Measurements from ENCODE around the gene ORMDL3. TPM values are rescaled to one million over a fixed set of nuclear protein-coding genes. Genes with fewer than 3 reads are reported as not detected.

Gene ORMDL3
- total RNA-seq, 4 donors from 2014 or later: 17.3 to 36.2 (median 29.6) TPM

GRCh38 chr17:39934324-39934723, 6.9 kb upstream of the ORMDL3 start:
- DNase-seq (no peak), ATAC-seq (no peak)
- Histone ChIP-seq H3K36me3 (no peaks in the 10 kb centered on the region), H3K9me3 (no peaks in the 10 kb centered on the region), H3K27ac (peak overlapping the region; percentile 60 to 70 (median 67)), H3K27me3 (no peaks in the 10 kb centered on the region), H3K4me1 (peaks cover 16 to 27% of the 10 kb centered on the region in 2 donors), H3K4me3 (no peak overlapping the region)
- intact Hi-C loops (cut with DNase I; ENCODE audit: low total_unique reads) (no loop called here), in situ Hi-C loops (cut with MboI; ENCODE audit: low sequenced_read_pairs in 4 of 4) (no loop called here)
- TF ChIP-seq POLR2A (IDR thresholded peaks at IDR 0.05): no peak
- no peak for TF ChIP-seq CTCF (IDR thresholded peaks at IDR 0.05 in 4 of 5, conservative IDR thresholded peaks at IDR 0.05 in 1 of 5)

- peak overlapping the region; percentile 60 to 70 (median 67) for H3K27ac ChIP-seq
- in situ Hi-C loops (cut with MboI; ENCODE audit: low sequenced_read_pairs in 4 of 4): no loop called here
- TF ChIP-seq POLR2A (IDR thresholded peaks at IDR 0.05): no peak
- TF ChIP-seq CTCF (IDR thresholded peaks at IDR 0.05 in 4 of 5, conservative IDR thresholded peaks at IDR 0.05 in 1 of 5): no peak
- intact Hi-C loops (cut with DNase I; ENCODE audit: low total_unique reads): no loop called here
- peaks cover 19 to 29% of the 10 kb centered on the region in 2 donors for H3K4me1 ChIP-seq
- H3K27me3 ChIP-seq: no peaks in the 10 kb centered on the region
- DNase-seq (peak in 1 of 2 donors; percentile 50), ATAC-seq (peak; percentile 31 to 42)
- no peak overlapping the region for H3K4me3 ChIP-seq
- no peaks in the 10 kb centered on the region for H3K36me3 ChIP-seq
- H3K9me3 ChIP-seq: no peaks in the 10 kb centered on the region
Observed at GRCh38 chr17:39933912-39934311, 6.5 kb upstream of the ORMDL3 start.

GRCh38 chr17:39929646-39930407, 2.4 kb upstream of the ORMDL3 start:
- intact Hi-C loops (cut with DNase I; ENCODE audit: low total_unique reads): loop anchor here (1.0 to 5.0 kb wide), 3 partner anchors 22 to 253 kb away; no protein-coding TSS in a partner anchor
- no peak for DNase-seq
- H3K36me3 ChIP-seq: no peaks in the 10 kb centered on the region
- TF ChIP-seq CTCF (IDR thresholded peaks at IDR 0.05 in 4 of 5, conservative IDR thresholded peaks at IDR 0.05 in 1 of 5) (no peak), POLR2A (IDR thresholded peaks at IDR 0.05) (no peak)
- ATAC-seq: no peak
- H3K9me3 ChIP-seq: no peaks in the 10 kb centered on the region
- H3K27ac ChIP-seq: peak overlapping the region; percentile 90 to 99 (median 96)
- H3K4me3 ChIP-seq: no peak overlapping the region
- peaks cover 46 to 48% of the 10 kb centered on the region in 2 donors for H3K4me1 ChIP-seq
- in situ Hi-C loops (cut with MboI; ENCODE audit: low sequenced_read_pairs in 4 of 4): no loop called here
- no peaks in the 10 kb centered on the region for H3K27me3 ChIP-seq

- intact Hi-C loops (cut with DNase I; ENCODE audit: low total_unique reads): loop anchor here (1.0 to 5.0 kb wide), 3 partner anchors 23 to 252 kb away; no protein-coding TSS in a partner anchor
- TF ChIP-seq CTCF (IDR thresholded peaks at IDR 0.05 in 4 of 5, conservative IDR thresholded peaks at IDR 0.05 in 1 of 5) (no peak), POLR2A (IDR thresholded peaks at IDR 0.05) (peak in 1 of 2 donors; percentile 21)
- ATAC-seq (peak; percentile 85 to 87), DNase-seq (no peak)
- H3K36me3 ChIP-seq: no peaks in the 10 kb centered on the region
- no peaks in the 10 kb centered on the region for H3K27me3 ChIP-seq
- H3K4me3 ChIP-seq: peak overlapping the region; percentile 96 to 99 (median 98)
- H3K27ac ChIP-seq: peak overlapping the region; percentile 90 to 99 (median 96)
- peaks cover 40 to 51% of the 10 kb centered on the region in 2 donors for H3K4me1 ChIP-seq
- H3K9me3 ChIP-seq: no peaks in the 10 kb centered on the region
- in situ Hi-C loops (cut with MboI; ENCODE audit: low sequenced_read_pairs in 4 of 4): no loop called here
Observed at GRCh38 chr17:39928858-39929645, 1.7 kb upstream of the ORMDL3 start.

All from gastrocnemius medialis (tissue), 4 donors.